ENCODE results near the gene GEMIN7. TPM values are rescaled to one million over a fixed set of nuclear protein-coding genes. Genes with fewer than 3 reads are reported as not detected.

The GEMIN7 gene
- total and polyA plus RNA-seq, 4 donors = 10.0 to 25.2 (median 19.4) TPM

DNA sequence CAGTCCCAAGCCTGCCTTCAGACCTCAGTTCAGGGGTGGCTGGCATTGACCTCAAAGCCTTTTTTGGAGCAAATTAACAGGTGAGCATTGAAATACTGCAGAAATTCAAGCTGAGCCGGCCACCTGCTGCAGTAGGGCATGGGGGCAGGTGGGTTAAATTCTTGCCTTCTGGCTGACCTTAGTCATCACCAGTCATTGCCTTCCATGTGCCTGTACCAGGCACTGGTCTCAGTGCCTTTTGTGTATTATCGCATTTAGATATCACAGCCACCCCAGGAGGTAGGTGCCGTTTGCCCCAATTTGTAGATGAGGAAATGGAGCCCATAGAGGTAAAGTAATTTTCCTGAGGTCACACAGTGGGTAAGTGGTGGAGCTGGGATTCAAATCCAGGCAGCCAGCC lies 21.1 kb downstream of the GEMIN7 start:
- Histone ChIP-seq H3K9me3 (ENCODE audit: control insufficient read depth in 4 of 4, low read length in 3 of 4) (no peaks in the 10 kb centered on the region), H3K4me1 (ENCODE audit: control insufficient read depth in 4 of 4, insufficient read depth in 4 of 4, low read length in 3 of 4) (peaks cover 15 to 56% (median 24%) of the 10 kb centered on the region in 4 donors), H3K27ac (ENCODE audit: low read depth in 1 of 2, low read length in 2 of 2) (no peak overlapping the region), H3K9ac (ENCODE audit: low read depth in 1 of 2, low read length in 2 of 2) (no peak overlapping the region), H3K27me3 (ENCODE audit: control insufficient read depth in 4 of 4, insufficient read depth in 4 of 4, low read length in 3 of 4) (no peaks in the 10 kb centered on the region), H3K36me3 (ENCODE audit: control insufficient read depth in 4 of 4, insufficient read depth in 3 of 4, low read depth in 1 of 4, low read length in 3 of 4) (no peaks in the 10 kb centered on the region), H3K4me3 (ENCODE audit: low read depth in 1 of 3, low read length in 3 of 3) (no peak overlapping the region)
- 91% methylated on average over 3 of the region's 3 CpGs for whole genome bisulfite sequencing
- no peak for TF ChIP-seq EGR1 (IDR thresholded peaks at IDR 0.05; ENCODE audit: low read depth in 2 of 2)
- TF ChIP-seq TAF1 (conservative IDR thresholded peaks at IDR 0.05) = no peak
- no peak for TF ChIP-seq SP1 (IDR thresholded peaks at IDR 0.05)
- TF ChIP-seq GABPA (IDR thresholded peaks at IDR 0.05 in 1 of 2, conservative IDR thresholded peaks at IDR 0.05 in 1 of 2) = no peak
- no peak for TF ChIP-seq HNF4G (IDR thresholded peaks at IDR 0.05)
- TF ChIP-seq, protein P1, sequence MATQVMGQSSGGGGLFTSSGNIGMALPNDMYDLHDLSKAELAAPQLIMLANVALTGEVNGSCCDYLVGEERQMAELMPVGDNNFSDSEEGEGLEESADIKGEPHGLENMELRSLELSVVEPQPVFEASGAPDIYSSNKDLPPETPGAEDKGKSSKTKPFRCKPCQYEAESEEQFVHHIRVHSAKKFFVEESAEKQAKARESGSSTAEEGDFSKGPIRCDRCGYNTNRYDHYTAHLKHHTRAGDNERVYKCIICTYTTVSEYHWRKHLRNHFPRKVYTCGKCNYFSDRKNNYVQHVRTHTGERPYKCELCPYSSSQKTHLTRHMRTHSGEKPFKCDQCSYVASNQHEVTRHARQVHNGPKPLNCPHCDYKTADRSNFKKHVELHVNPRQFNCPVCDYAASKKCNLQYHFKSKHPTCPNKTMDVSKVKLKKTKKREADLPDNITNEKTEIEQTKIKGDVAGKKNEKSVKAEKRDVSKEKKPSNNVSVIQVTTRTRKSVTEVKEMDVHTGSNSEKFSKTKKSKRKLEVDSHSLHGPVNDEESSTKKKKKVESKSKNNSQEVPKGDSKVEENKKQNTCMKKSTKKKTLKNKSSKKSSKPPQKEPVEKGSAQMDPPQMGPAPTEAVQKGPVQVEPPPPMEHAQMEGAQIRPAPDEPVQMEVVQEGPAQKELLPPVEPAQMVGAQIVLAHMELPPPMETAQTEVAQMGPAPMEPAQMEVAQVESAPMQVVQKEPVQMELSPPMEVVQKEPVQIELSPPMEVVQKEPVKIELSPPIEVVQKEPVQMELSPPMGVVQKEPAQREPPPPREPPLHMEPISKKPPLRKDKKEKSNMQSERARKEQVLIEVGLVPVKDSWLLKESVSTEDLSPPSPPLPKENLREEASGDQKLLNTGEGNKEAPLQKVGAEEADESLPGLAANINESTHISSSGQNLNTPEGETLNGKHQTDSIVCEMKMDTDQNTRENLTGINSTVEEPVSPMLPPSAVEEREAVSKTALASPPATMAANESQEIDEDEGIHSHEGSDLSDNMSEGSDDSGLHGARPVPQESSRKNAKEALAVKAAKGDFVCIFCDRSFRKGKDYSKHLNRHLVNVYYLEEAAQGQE (IDR thresholded peaks at IDR 0.05) = no peak
- no peak for TF ChIP-seq YY1 (IDR thresholded peaks at IDR 0.05)
- no peak for TF ChIP-seq JUND (IDR thresholded peaks at IDR 0.05)
- no peak for TF ChIP-seq FOXA2 (IDR thresholded peaks at IDR 0.05)
- TF ChIP-seq, protein P2, sequence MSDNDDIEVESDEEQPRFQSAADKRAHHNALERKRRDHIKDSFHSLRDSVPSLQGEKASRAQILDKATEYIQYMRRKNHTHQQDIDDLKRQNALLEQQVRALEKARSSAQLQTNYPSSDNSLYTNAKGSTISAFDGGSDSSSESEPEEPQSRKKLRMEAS (IDR thresholded peaks at IDR 0.05) = no peak
- no peak for TF ChIP-seq RAD21 (IDR thresholded peaks at IDR 0.05)
- TF ChIP-seq, protein P3, sequence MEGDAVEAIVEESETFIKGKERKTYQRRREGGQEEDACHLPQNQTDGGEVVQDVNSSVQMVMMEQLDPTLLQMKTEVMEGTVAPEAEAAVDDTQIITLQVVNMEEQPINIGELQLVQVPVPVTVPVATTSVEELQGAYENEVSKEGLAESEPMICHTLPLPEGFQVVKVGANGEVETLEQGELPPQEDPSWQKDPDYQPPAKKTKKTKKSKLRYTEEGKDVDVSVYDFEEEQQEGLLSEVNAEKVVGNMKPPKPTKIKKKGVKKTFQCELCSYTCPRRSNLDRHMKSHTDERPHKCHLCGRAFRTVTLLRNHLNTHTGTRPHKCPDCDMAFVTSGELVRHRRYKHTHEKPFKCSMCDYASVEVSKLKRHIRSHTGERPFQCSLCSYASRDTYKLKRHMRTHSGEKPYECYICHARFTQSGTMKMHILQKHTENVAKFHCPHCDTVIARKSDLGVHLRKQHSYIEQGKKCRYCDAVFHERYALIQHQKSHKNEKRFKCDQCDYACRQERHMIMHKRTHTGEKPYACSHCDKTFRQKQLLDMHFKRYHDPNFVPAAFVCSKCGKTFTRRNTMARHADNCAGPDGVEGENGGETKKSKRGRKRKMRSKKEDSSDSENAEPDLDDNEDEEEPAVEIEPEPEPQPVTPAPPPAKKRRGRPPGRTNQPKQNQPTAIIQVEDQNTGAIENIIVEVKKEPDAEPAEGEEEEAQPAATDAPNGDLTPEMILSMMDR (IDR thresholded peaks at IDR 0.05; ENCODE audit: low read depth, low read length, missing input control) = no peak
- TF ChIP-seq, protein P4, sequence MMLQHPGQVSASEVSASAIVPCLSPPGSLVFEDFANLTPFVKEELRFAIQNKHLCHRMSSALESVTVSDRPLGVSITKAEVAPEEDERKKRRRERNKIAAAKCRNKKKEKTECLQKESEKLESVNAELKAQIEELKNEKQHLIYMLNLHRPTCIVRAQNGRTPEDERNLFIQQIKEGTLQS (IDR thresholded peaks at IDR 0.05) = no peak
- TF ChIP-seq, protein P5, sequence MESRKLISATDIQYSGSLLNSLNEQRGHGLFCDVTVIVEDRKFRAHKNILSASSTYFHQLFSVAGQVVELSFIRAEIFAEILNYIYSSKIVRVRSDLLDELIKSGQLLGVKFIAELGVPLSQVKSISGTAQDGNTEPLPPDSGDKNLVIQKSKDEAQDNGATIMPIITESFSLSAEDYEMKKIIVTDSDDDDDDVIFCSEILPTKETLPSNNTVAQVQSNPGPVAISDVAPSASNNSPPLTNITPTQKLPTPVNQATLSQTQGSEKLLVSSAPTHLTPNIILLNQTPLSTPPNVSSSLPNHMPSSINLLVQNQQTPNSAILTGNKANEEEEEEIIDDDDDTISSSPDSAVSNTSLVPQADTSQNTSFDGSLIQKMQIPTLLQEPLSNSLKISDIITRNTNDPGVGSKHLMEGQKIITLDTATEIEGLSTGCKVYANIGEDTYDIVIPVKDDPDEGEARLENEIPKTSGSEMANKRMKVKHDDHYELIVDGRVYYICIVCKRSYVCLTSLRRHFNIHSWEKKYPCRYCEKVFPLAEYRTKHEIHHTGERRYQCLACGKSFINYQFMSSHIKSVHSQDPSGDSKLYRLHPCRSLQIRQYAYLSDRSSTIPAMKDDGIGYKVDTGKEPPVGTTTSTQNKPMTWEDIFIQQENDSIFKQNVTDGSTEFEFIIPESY (IDR thresholded peaks at IDR 0.05) = no peak
- no peak for DNase-seq (ENCODE audit: low spot score)

DNA sequence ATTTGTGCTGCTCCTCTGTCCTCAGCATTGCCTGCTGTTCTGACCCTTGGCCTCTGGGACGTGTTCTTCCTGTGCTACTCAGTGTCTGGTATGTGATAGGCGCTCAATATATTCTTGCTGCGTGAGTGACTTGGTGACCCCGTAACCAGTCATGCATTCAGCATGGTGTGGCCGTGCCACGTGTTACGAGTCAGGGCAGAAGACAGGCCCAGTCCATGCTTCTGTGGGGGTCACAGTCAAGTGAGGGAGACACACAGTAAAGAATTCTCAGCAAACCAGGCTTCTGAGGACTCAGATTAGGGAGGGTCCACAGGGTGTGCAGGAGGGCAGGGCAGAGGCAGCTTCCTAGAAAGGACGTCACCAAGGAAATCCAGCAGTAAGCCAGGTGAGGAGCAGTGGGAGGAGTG lies 21.8 kb downstream of the GEMIN7 start:
- Histone ChIP-seq H3K4me1 (ENCODE audit: control insufficient read depth in 4 of 4, insufficient read depth in 4 of 4, low read length in 3 of 4) (peaks cover 13 to 49% (median 25%) of the 10 kb centered on the region in 4 donors), H3K36me3 (ENCODE audit: control insufficient read depth in 4 of 4, insufficient read depth in 3 of 4, low read depth in 1 of 4, low read length in 3 of 4) (no peaks in the 10 kb centered on the region), H3K27ac (ENCODE audit: low read depth in 1 of 2, low read length in 2 of 2) (no peak overlapping the region), H3K4me3 (ENCODE audit: low read depth in 1 of 3, low read length in 3 of 3) (no peak overlapping the region), H3K9ac (ENCODE audit: low read depth in 1 of 2, low read length in 2 of 2) (no peak overlapping the region), H3K27me3 (ENCODE audit: control insufficient read depth in 4 of 4, insufficient read depth in 4 of 4, low read length in 3 of 4) (no peaks in the 10 kb centered on the region), H3K9me3 (ENCODE audit: control insufficient read depth in 4 of 4, low read length in 3 of 4) (no peaks in the 10 kb centered on the region)
- WGBS = 73% methylated on average over 8 of the region's 8 CpGs
- DNase-seq (ENCODE audit: low spot score) = no peak
- no peak for TF ChIP-seq EGR1 (IDR thresholded peaks at IDR 0.05; ENCODE audit: low read depth in 2 of 2)
- TF ChIP-seq GABPA (IDR thresholded peaks at IDR 0.05 in 1 of 2, conservative IDR thresholded peaks at IDR 0.05 in 1 of 2) = no peak
- TF ChIP-seq, protein P1 (IDR thresholded peaks at IDR 0.05) = no peak
- no peak for TF ChIP-seq FOXA1 (IDR thresholded peaks at IDR 0.05)
- TF ChIP-seq, protein P2 (IDR thresholded peaks at IDR 0.05) = no peak
- peak in 1 of 2 donors; percentile 56 for TF ChIP-seq RXRA (IDR thresholded peaks at IDR 0.05)
- TF ChIP-seq, protein P4 (IDR thresholded peaks at IDR 0.05) = no peak
- TF ChIP-seq, protein P5 (IDR thresholded peaks at IDR 0.05) = no peak
- TF ChIP-seq FOXA2 (IDR thresholded peaks at IDR 0.05) = no peak
- TF ChIP-seq SP1 (IDR thresholded peaks at IDR 0.05) = no peak
